NCI-H128 (cell line): ENCODE data around the gene TRPV5.

Experiments
- DNase-seq: peaks from one replicate; lab custom pipeline; 2025; ENCODE audit not compliant: unreplicated experiment; lab: John Stamatoyannopoulos, UW

Gene TRPV5

GRCh38 chr7:142872106-142872675 lies 61.4 kb downstream of the TRPV5 start:
- no peak for DNase-seq

GRCh38 chr7:142871260-142872105 lies 62.1 kb downstream of the TRPV5 start:
- DNase-seq, result no peak

GRCh38 chr7:142870566-142871259 lies 62.8 kb downstream of the TRPV5 start:
- DNase-seq, result no peak

GRCh38 chr7:142870147-142870559 lies 63.4 kb downstream of the TRPV5 start:
- DNase-seq, result no peak

- no peak for DNase-seq
Observed at GRCh38 chr7:142869434-142869833, 64.1 kb downstream of the TRPV5 start.

GRCh38 chr7:142868986-142869415 lies 64.5 kb downstream of the TRPV5 start:
- no peak for DNase-seq

GRCh38 chr7:142868188-142868985 lies 65.2 kb downstream of the TRPV5 start:
- no peak for DNase-seq

- no peak for DNase-seq
Observed at GRCh38 chr7:142867398-142868187, 66.0 kb downstream of the TRPV5 start.

GRCh38 chr7:142867097-142867378 lies 66.5 kb downstream of the TRPV5 start:
- DNase-seq, result no peak

GRCh38 chr7:142866361-142867096 lies 67.0 kb downstream of the TRPV5 start:
- DNase-seq, result no peak

GRCh38 chr7:142865766-142866165 lies 67.8 kb downstream of the TRPV5 start:
- no peak for DNase-seq

GRCh38 chr7:142864980-142865747 lies 68.4 kb downstream of the TRPV5 start:
- DNase-seq, result no peak

GRCh38 chr7:142863891-142864685 lies 69.5 kb downstream of the TRPV5 start:
- DNase-seq, result no peak

- DNase-seq, result no peak
Observed at GRCh38 chr7:142862786-142863400, 70.7 kb downstream of the TRPV5 start.

- no peak for DNase-seq
Observed at GRCh38 chr7:142862351-142862750, 71.2 kb downstream of the TRPV5 start.

- DNase-seq, result no peak
Observed at GRCh38 chr7:142860968-142861367, 72.6 kb downstream of the TRPV5 start.

- no peak for DNase-seq
Observed at GRCh38 chr7:142859829-142860228, 73.7 kb downstream of the TRPV5 start.

GRCh38 chr7:142859411-142859810 lies 74.1 kb downstream of the TRPV5 start:
- DNase-seq, result no peak
